IMR-90 (cell line): ENCODE results near the gene ITPK1. TPM values are rescaled to one million over a fixed set of nuclear protein-coding genes. Genes with fewer than 3 reads are reported as not detected.

Experiments
- ATAC-seq: fragments of 200-7000 bp; cut with Tn5 transposase; 2 replicates; pipeline ENCODE4 v1.9.1; 2020; ENCODE audit warnings: low read depth, mild to moderate bottlenecking, moderate library complexity
- BruUV-seq: library from RNA; stranded (reverse); fragments of 400-500 nt; replicated peaks from 2 replicates; lab custom pipeline; 2021; lab: Mats Ljungman, UMichigan
- CTCF ChIA-PET: fragments of 300-600 bp; formaldehyde crosslinking; extraction: SDS; loops from one replicate; lab custom pipeline; 2021; ENCODE audit warnings: antibody characterized with exemption; lab: Yijun Ruan, JAX
- POLR2A ChIA-PET: fragments of 300-600 bp; sonication (Branson Sonifier 250); formaldehyde crosslinking; loops from one replicate; lab custom pipeline; 2022; ENCODE audit warnings: antibody characterized with exemption; ENCODE audit not compliant: unreplicated experiment; lab: Charles Lee
- DNase-seq: peaks from one replicate; pipeline ENCODE4 v3.0.0; 2013
- H2AFZ ChIP-seq: replicated peaks from 2 replicates; pipeline ENCODE3; 2013; ENCODE audit warnings: low read length, mild to moderate bottlenecking; ENCODE audit not compliant: poor library complexity
- H2AK5ac ChIP-seq: 2 replicates; pipeline ENCODE4 v1.6.1; 2013; ENCODE audit warnings: low read depth, low read length, inconsistent platforms
- H2AK9ac ChIP-seq: replicated peaks from 2 replicates; pipeline ENCODE3; 2013; ENCODE audit warnings: mild to moderate bottlenecking, low read depth, low read length, moderate library complexity; ENCODE audit not compliant: poor library complexity
- H2BK120ac ChIP-seq: 2 replicates; pipeline ENCODE4 v1.6.1; 2013; ENCODE audit warnings: low read depth, low read length, inconsistent platforms
- H2BK15ac ChIP-seq: 3 replicates; pipeline ENCODE4 v1.6.1; 2013; ENCODE audit warnings: low read depth, low read length, inconsistent platforms
- H2BK20ac ChIP-seq: 2 replicates; pipeline ENCODE4 v1.6.1; 2013; ENCODE audit warnings: low read depth, mild to moderate bottlenecking, inconsistent platforms, low read length, moderate library complexity
- H2BK5ac ChIP-seq: 2 replicates; pipeline ENCODE4 v1.6.1; 2013; ENCODE audit warnings: mild to moderate bottlenecking, low read depth, low read length, inconsistent platforms; ENCODE audit not compliant: poor library complexity, severe bottlenecking
- H3K14ac ChIP-seq: replicated peaks from 2 replicates; pipeline ENCODE4 v1.6.1; 2013; ENCODE audit warnings: low read depth, low read length, inconsistent platforms
- H3K18ac ChIP-seq: 2 replicates; pipeline ENCODE4 v1.6.1; 2013; ENCODE audit warnings: low read depth, low read length, control low read depth
- H3K23ac ChIP-seq: 2 replicates; pipeline ENCODE4 v1.6.1; 2013; ENCODE audit warnings: low read depth, low read length, inconsistent platforms
- H3K27ac ChIP-seq: 2 replicates; pipeline ENCODE4 v1.5.1; 2013; ENCODE audit warnings: mild to moderate bottlenecking, control low read depth, low read length; ENCODE audit not compliant: insufficient read depth
- H3K27me3 ChIP-seq: 2 replicates; pipeline ENCODE4 v1.6.1; 2013; ENCODE audit warnings: low read length; ENCODE audit not compliant: control insufficient read depth, insufficient read depth
- H3K36me3 ChIP-seq: 2 replicates; pipeline ENCODE4 v1.6.1; 2013; ENCODE audit warnings: low read length, mixed read lengths; ENCODE audit not compliant: control insufficient read depth, insufficient read depth
- H3K4ac ChIP-seq: 2 replicates; pipeline ENCODE4 v1.6.1; 2013; ENCODE audit warnings: low read depth, low read length, inconsistent platforms
- H3K4me1 ChIP-seq: 2 replicates; pipeline ENCODE4 v1.6.1; 2013; ENCODE audit warnings: low read length, mixed read lengths; ENCODE audit not compliant: control insufficient read depth, insufficient read depth
- H3K4me2 ChIP-seq: 2 replicates; pipeline ENCODE4 v1.6.1; 2013; ENCODE audit warnings: low read depth, mild to moderate bottlenecking, control low read depth, low read length, moderate library complexity
- H3K4me3 ChIP-seq: 2 replicates; pipeline ENCODE4 v1.5.1; 2013; ENCODE audit warnings: low read depth, mild to moderate bottlenecking, control low read depth, low read length, moderate library complexity; ENCODE audit not compliant: insufficient read depth
- H3K56ac ChIP-seq: 2 replicates; pipeline ENCODE4 v1.6.1; 2013; ENCODE audit warnings: low read length, inconsistent platforms; ENCODE audit not compliant: insufficient read depth; ENCODE audit errors: extremely low read depth
- H3K79me1 ChIP-seq, 2 experiments: 2 replicates each; pipeline ENCODE4 v1.6.1; 2013; ENCODE audit warnings: low read length in 2 of 2, inconsistent platforms in 1 of 2, low read depth in 1 of 2
- H3K9ac ChIP-seq: 2 replicates; pipeline ENCODE4 v1.6.1; 2013; ENCODE audit warnings: low read depth, low read length, control low read depth
- H3K9me1 ChIP-seq: 2 replicates; pipeline ENCODE4 v1.6.1; 2013; ENCODE audit warnings: low read length, inconsistent platforms; ENCODE audit not compliant: insufficient read depth
- H3K9me3 ChIP-seq: 2 replicates; pipeline ENCODE4 v1.6.1; 2013; ENCODE audit warnings: low read length; ENCODE audit not compliant: control insufficient read depth, insufficient read depth
- H4K20me1 ChIP-seq: 2 replicates; pipeline ENCODE4 v1.6.1; 2013; ENCODE audit warnings: low read length, inconsistent platforms; ENCODE audit not compliant: insufficient read depth
- H4K5ac ChIP-seq: 2 replicates; pipeline ENCODE4 v1.6.1; 2013; ENCODE audit warnings: mild to moderate bottlenecking, low read depth, low read length, control low read depth
- H4K8ac ChIP-seq, 2 experiments: 2 replicates each; pipeline ENCODE4 v1.6.1; 2013; ENCODE audit warnings: low read depth in 2 of 2, low read length in 2 of 2, control low read depth in 1 of 2, inconsistent platforms in 1 of 2
- H4K91ac ChIP-seq: 2 replicates; pipeline ENCODE4 v1.6.1; 2013; ENCODE audit warnings: low read depth, low read length, inconsistent platforms; ENCODE audit not compliant: insufficient read depth
- BHLHE40 ChIP-seq: fragments of 150-350 bp; IDR thresholded peaks from 2 replicates; pipeline ENCODE4 v1.6.1; 2016; ENCODE audit warnings: mild to moderate bottlenecking, low read depth, low read length
- CHD1 ChIP-seq: IDR thresholded peaks from 2 replicates; pipeline ENCODE4 v1.6.1; 2012; ENCODE audit warnings: low read depth, low read length, improper control_type of control experiment
- FOS ChIP-seq: fragments of 150-350 bp; IDR thresholded peaks from 2 replicates; pipeline ENCODE4 v1.6.1; 2016; ENCODE audit warnings: low read depth, low read length
- MAZ ChIP-seq: IDR thresholded peaks from 2 replicates; pipeline ENCODE4 v1.6.1; 2012; ENCODE audit warnings: low read depth, mild to moderate bottlenecking, low read length, improper control_type of control experiment, moderate library complexity, borderline replicate concordance
- MXI1 ChIP-seq: IDR thresholded peaks from 2 replicates; pipeline ENCODE4 v1.6.1; 2012; ENCODE audit warnings: low read depth, mild to moderate bottlenecking, low read length, moderate library complexity, borderline replicate concordance
- WGBS, 2 experiments: methylation state at CpG; one replicate each; pipeline versions ENCODE4 v1.1.5 to v1.1.7; 2013; ENCODE audit warnings: missing lambda C conversion rate in 2 of 2; ENCODE audit not compliant: insufficient read length in 1 of 2; ENCODE audit errors: extremely low coverage in 2 of 2; 5-methylcytosine and 5-hydroxymethylcytosine counted together
- dilution Hi-C: fragments of 300-500 bp; cut with HindIII; formaldehyde crosslinking; loops from one replicate; pipeline ENCODE4 v1.14.3; 2018; ENCODE audit warnings: low sequenced_read_pairs; ENCODE audit not compliant: unreplicated experiment
- in situ Hi-C: fragments of 300-500 bp; cut with MboI; formaldehyde crosslinking; loops from 3 replicates; pipeline ENCODE4 v1.14.3; 2019; ENCODE audit warnings: low sequenced_read_pairs, inconsistent platforms, mixed read lengths
- intact Hi-C: fragments of 100-400 bp; cut with micrococcal nuclease; formaldehyde crosslinking; loops from 2 replicates; pipeline ENCODE4 v1.10.0; 2022
- polyA plus RNA-seq, 3 experiments: library from polyadenylated mRNA; depleted of rRNA; stranded (reverse); fragments of >200 nt; gene quantifications; 2 replicates each; pipeline ENCODE4 v1.2.3, GENCODE V29; 2012; ENCODE audit warnings: low replicate concordance in 1 of 3
- total RNA-seq: library from RNA; depleted of rRNA; stranded (reverse); fragments of >200 nt; gene quantifications from 2 replicates; pipeline ENCODE4 v1.2.3, GENCODE V29; 2012
- TF ChIP-seq, protein P1 (sequence below): fragments of 150-350 bp; IDR thresholded peaks from 2 replicates; pipeline ENCODE4 v1.6.1; 2016; ENCODE audit warnings: low read depth, mild to moderate bottlenecking, low read length, moderate library complexity, borderline replicate concordance

Gene ITPK1
- total and polyA plus RNA-seq, 2 of the 4 experiments (the other 2 are of a cell fraction): 21.7 to 26.9 TPM

DNA sequence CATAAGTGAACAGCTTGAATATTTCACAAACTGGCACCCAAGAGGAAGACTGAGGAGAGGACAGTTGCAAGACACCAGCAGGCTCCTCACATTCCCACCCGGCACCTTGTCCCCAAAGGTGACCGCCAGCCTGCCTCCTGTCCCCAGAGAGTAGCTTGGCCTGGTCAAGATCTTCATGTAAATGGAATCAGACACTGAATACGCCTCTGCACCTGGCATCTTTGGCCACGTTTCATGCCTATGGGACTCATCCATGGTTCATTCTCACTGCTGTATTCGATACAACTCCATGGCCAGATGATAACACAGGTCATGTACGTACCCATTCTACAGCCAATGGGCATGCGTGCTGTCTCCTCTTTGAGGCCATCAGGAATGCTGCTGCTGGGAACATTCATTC is 60.8 kb downstream of the ITPK1 start:
- BruUV-seq: no TSS peak
- Histone ChIP-seq H3K56ac (no peak overlapping the region), H3K18ac (no peak overlapping the region), H3K4me3 (no peak overlapping the region), H3K9me1 (no peaks in the 10 kb centered on the region; the same call in 1 of the 2 replicates), H2AK9ac (no peak overlapping the region), H3K4ac (no peak overlapping the region), H3K36me3 (no peaks in the 10 kb centered on the region), H3K4me1 (peaks cover 17% of the 10 kb centered on the region; the same call in 1 of the 2 replicates), H4K5ac (no peak overlapping the region), H4K20me1 (peaks cover 14% of the 10 kb centered on the region), H3K14ac (no peak overlapping the region), H3K79me1 (no peaks in the 10 kb centered on the region), H2BK120ac (no peak overlapping the region), H2BK5ac (no peak overlapping the region), H2BK20ac (no peak overlapping the region), H3K9me3 (no peaks in the 10 kb centered on the region), H4K8ac (no peak overlapping the region), H3K27ac (no peak overlapping the region), H2AK5ac (no peak overlapping the region), H4K91ac (no peak overlapping the region), H3K27me3 (peaks cover 5% of the 10 kb centered on the region; the same call in 1 of the 2 replicates), H3K23ac (no peak overlapping the region), H3K9ac (no peak overlapping the region), H2AFZ (peak overlapping the region; percentile 33), H3K4me2 (no peak overlapping the region), H2BK15ac (no peak overlapping the region)
- 97% methylated on average over 4 of the region's 7 CpGs; no CpG with 5 or more reads in 1 of the 2 experiments for WGBS, 2 experiments
- intact Hi-C loops: no loop called here
- ATAC-seq (no peak), DNase-seq (no peak)
- CTCF ChIA-PET: no interaction called here
- TF ChIP-seq FOS (no peak), MAZ (no peak), CHD1 (no peak), BHLHE40 (no peak), MXI1 (no peak)
- TF ChIP-seq, protein P1, sequence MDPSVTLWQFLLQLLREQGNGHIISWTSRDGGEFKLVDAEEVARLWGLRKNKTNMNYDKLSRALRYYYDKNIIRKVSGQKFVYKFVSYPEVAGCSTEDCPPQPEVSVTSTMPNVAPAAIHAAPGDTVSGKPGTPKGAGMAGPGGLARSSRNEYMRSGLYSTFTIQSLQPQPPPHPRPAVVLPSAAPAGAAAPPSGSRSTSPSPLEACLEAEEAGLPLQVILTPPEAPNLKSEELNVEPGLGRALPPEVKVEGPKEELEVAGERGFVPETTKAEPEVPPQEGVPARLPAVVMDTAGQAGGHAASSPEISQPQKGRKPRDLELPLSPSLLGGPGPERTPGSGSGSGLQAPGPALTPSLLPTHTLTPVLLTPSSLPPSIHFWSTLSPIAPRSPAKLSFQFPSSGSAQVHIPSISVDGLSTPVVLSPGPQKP: no peak
- POLR2A ChIA-PET: no interaction called here
- in situ Hi-C loops: no loop called here
- dilution Hi-C loops: no loop called here
